ENCODE measurements around the gene GBF1. TPM values are rescaled to one million over a fixed set of nuclear protein-coding genes. Genes with fewer than 3 reads are reported as not detected.
"Not testable (repeated sequence)": the region's sequence is repeated elsewhere in the genome, so short reads cannot be mapped to it uniquely, and the experiment has no call there.

GBF1 gene
- total and polyA plus RNA-seq, 2 donors from 2014 or later = 14.4 to 53.3 TPM

- no peak for TF ChIP-seq CTCF (IDR thresholded peaks at IDR 0.05; ENCODE audit: borderline replicate concordance, extremely low read depth, insufficient read depth)
- Histone ChIP-seq H3K9ac (ENCODE audit: low read length in 3 of 3) (no peak overlapping the region), H3K36me3 (ENCODE audit: control insufficient read depth in 2 of 3, insufficient read depth in 3 of 3, low read length in 3 of 3) (no peaks in the 10 kb centered on the region), H3K27me3 (ENCODE audit: control insufficient read depth, insufficient read depth, low read length) (no peaks in the 10 kb centered on the region), H3K9me3 (ENCODE audit: control insufficient read depth in 2 of 3, insufficient read depth in 1 of 3, low read length in 3 of 3) (no peaks in the 10 kb centered on the region), H3K27ac (ENCODE audit: low read depth in 2 of 2, low read length in 2 of 2) (no peak overlapping the region), H3K4me3 (ENCODE audit: low read length in 3 of 3) (no peak overlapping the region), H3K4me1 (ENCODE audit: control insufficient read depth in 2 of 3, insufficient read depth in 2 of 3, low read depth in 1 of 3, low read length in 3 of 3) (peaks cover 0 to 3% (median 0%) of the 10 kb centered on the region in 3 donors)
- no peak for DNase-seq
- intact Hi-C loops (cut with DNase I) = no loop called here
- FAIRE-seq = no peak
Observed at GRCh38 chr10:102211615-102212299, 33.6 kb upstream of the GBF1 start.

- FAIRE-seq; H3K9ac ChIP-seq (ENCODE audit: low read length in 3 of 3); H3K36me3 ChIP-seq (ENCODE audit: control insufficient read depth in 2 of 3, insufficient read depth in 3 of 3, low read length in 3 of 3); H3K9me3 ChIP-seq (ENCODE audit: control insufficient read depth in 2 of 3, insufficient read depth in 1 of 3, low read length in 3 of 3); intact Hi-C loops (cut with DNase I); H3K27ac ChIP-seq (ENCODE audit: low read depth in 2 of 2, low read length in 2 of 2); H3K4me1 ChIP-seq (ENCODE audit: control insufficient read depth in 2 of 3, insufficient read depth in 2 of 3, low read depth in 1 of 3, low read length in 3 of 3); DNase-seq; H3K27me3 ChIP-seq (ENCODE audit: control insufficient read depth, insufficient read depth, low read length); H3K4me3 ChIP-seq (ENCODE audit: low read length in 3 of 3): not testable (repeated sequence)
Observed at GRCh38 chr10:102213599-102213998, 31.7 kb upstream of the GBF1 start.

DNA sequence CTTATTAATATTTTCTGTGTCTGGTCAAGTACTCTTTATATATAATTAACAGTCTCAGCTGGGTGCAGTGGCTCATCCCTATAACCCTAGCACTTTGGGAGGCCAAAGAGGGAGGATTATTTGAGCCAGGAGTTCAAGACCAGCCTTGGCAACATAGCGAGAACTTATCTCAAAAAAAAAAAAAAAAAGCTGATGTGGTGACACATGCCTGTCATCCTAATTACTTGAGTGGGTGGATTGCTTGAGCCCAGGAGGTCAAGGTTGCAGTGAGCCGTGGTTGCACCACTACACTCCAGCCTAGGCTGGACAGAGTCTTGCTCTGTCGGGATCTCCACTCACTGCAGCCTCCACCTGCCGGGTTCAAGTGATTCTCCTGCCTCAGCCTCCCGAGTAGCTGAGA lies 26.0 kb upstream of the GBF1 start:
- FAIRE-seq = no peak
- Histone ChIP-seq H3K9me3 (ENCODE audit: control insufficient read depth in 2 of 3, insufficient read depth in 1 of 3, low read length in 3 of 3) (no peaks in the 10 kb centered on the region), H3K9ac (ENCODE audit: low read length in 3 of 3) (no peak overlapping the region), H3K4me1 (ENCODE audit: control insufficient read depth in 2 of 3, insufficient read depth in 2 of 3, low read depth in 1 of 3, low read length in 3 of 3) (no peaks in the 10 kb centered on the region), H3K4me3 (ENCODE audit: low read length in 3 of 3) (no peak overlapping the region), H3K27ac (ENCODE audit: low read depth in 2 of 2, low read length in 2 of 2) (no peak overlapping the region), H3K36me3 (ENCODE audit: control insufficient read depth in 2 of 3, insufficient read depth in 3 of 3, low read length in 3 of 3) (no peaks in the 10 kb centered on the region), H3K27me3 (ENCODE audit: control insufficient read depth, insufficient read depth, low read length) (no peaks in the 10 kb centered on the region)
- intact Hi-C loops (cut with DNase I) = no loop called here
- no peak for DNase-seq
- TF ChIP-seq CTCF (IDR thresholded peaks at IDR 0.05; ENCODE audit: borderline replicate concordance, extremely low read depth, insufficient read depth) = no peak

DNA sequence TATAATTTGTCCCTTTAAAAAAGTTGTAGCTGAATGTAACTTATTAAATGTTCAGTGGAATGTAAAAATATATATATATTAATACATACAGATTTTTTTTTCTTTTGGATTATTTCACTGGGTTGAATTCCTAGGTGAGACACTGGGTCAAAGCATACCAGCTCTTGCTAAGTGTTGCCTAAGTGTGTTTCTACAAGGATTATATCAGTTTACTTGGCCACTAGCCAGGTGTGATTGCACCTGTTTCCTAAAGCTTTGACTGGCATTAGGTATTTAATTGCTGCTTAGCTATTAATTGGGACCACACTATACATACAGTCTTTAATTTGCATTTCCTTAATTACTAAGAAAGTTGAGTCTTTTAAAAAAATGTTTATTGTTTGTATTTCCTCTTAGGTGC lies 24.7 kb upstream of the GBF1 start:
- TF ChIP-seq CTCF (IDR thresholded peaks at IDR 0.05; ENCODE audit: borderline replicate concordance, extremely low read depth, insufficient read depth) = no peak
- Histone ChIP-seq H3K4me1 (ENCODE audit: control insufficient read depth in 2 of 3, insufficient read depth in 2 of 3, low read depth in 1 of 3, low read length in 3 of 3) (peaks cover 0 to 2% (median 2%) of the 10 kb centered on the region in 3 donors), H3K27me3 (ENCODE audit: control insufficient read depth, insufficient read depth, low read length) (no peaks in the 10 kb centered on the region), H3K9ac (ENCODE audit: low read length in 3 of 3) (no peak overlapping the region), H3K4me3 (ENCODE audit: low read length in 3 of 3) (no peak overlapping the region), H3K27ac (ENCODE audit: low read depth in 2 of 2, low read length in 2 of 2) (no peak overlapping the region), H3K9me3 (ENCODE audit: control insufficient read depth in 2 of 3, insufficient read depth in 1 of 3, low read length in 3 of 3) (no peaks in the 10 kb centered on the region), H3K36me3 (ENCODE audit: control insufficient read depth in 2 of 3, insufficient read depth in 3 of 3, low read length in 3 of 3) (no peaks in the 10 kb centered on the region)
- no peak for DNase-seq
- intact Hi-C loops (cut with DNase I) = loop anchor here (5.0 kb wide), 1 partner anchor 262 kb away; no protein-coding TSS in a partner anchor
- FAIRE-seq = no peak

Data from kidney (tissue), 14 donors.